Epithelial cell of esophagus (primary cell): ENCODE results near the gene NARS2.

ENCODE experiments used
- DNase-seq: peaks from one replicate; pipeline ENCODE4 v3.0.0; 2010; ENCODE audit warnings: low read depth
- H3K4me3 ChIP-seq: 2 replicates; pipeline ENCODE4 v1.5.1; 2011; ENCODE audit warnings: mild to moderate bottlenecking, low read length, control low read depth
- TF ChIP-seq, protein P1 (sequence below): IDR thresholded peaks from 2 replicates; pipeline ENCODE4 v1.5.1; 2011; ENCODE audit warnings: low read depth, mild to moderate bottlenecking, low read length, control low read depth, inconsistent platforms; ENCODE audit not compliant: insufficient read depth; ENCODE audit errors: missing control alignments

The NARS2 gene

DNA sequence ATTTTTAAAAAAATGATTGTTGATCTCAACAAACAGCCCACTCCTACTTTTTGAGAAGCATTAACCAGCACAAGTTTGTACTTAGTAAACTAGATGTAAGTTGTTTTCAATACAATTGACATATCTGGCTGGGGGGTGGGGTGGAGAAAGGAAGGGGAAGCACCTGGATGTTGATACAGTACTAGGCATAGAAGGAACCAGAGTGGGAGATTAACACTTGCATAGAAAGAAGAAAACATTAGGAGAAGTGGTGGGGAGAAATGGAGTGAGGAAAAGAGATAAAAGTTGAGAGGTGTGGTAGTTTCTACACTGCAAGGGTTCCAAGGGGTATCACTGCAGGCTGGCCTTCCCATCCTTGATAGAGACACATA is 146.4 kb downstream of the NARS2 start:
- H3K4me3 ChIP-seq: no peak overlapping the region
- TF ChIP-seq, protein P1, sequence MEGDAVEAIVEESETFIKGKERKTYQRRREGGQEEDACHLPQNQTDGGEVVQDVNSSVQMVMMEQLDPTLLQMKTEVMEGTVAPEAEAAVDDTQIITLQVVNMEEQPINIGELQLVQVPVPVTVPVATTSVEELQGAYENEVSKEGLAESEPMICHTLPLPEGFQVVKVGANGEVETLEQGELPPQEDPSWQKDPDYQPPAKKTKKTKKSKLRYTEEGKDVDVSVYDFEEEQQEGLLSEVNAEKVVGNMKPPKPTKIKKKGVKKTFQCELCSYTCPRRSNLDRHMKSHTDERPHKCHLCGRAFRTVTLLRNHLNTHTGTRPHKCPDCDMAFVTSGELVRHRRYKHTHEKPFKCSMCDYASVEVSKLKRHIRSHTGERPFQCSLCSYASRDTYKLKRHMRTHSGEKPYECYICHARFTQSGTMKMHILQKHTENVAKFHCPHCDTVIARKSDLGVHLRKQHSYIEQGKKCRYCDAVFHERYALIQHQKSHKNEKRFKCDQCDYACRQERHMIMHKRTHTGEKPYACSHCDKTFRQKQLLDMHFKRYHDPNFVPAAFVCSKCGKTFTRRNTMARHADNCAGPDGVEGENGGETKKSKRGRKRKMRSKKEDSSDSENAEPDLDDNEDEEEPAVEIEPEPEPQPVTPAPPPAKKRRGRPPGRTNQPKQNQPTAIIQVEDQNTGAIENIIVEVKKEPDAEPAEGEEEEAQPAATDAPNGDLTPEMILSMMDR: no peak
- DNase-seq: no peak

DNA sequence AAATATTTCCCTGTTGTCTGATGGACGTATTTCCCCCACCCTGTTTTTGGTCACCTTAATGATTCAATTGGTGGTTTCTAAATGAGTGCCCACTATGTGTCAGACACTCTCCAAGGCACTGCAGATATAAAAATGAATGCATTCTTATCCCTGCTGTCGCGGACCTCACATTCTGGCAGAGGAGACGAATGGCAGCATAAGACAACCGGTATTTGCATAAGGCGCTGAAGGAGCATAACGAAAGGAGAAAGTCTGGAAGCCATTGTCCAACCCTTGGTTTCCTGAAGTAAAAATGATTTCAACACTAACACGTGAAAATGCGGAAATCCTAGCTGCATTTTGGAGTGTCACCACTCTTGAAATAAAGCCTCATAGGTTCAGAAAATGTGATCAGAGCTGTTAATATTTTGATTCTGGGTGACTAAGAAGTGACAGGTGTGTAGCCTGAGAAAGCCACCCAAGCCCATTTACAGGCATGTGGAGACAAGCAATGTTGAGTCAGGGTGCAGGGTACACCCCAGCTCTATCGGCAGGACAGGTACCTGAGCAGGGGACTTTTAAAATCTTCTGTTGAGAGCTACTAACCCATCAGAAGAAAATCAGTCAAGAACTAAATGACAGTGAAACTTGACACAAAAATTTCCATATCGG is 146.9 kb downstream of the NARS2 start:
- DNase-seq: peak; percentile 82
- TF ChIP-seq, protein P1: no peak
- H3K4me3 ChIP-seq: no peak overlapping the region

DNA sequence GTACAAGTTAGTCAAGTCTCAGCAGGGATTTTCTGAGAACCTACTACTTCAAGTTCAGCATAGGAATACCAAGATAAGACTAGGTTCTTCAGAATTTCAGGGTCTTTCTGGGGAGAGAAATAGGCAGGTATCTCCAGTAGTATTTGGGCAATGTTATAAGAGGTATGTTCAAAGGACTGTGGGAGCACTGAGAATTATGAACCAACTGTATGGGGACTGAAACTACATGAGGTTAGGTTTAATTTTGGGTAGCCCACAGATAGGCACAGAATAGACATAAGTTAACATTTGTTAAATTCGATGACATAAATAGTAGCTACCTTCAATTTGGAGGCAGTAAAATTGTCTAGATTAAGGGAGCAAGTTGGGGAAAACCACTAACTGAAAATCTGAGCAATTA is 147.8 kb downstream of the NARS2 start:
- TF ChIP-seq, protein P1: no peak
- no peak for DNase-seq
- H3K4me3 ChIP-seq: no peak overlapping the region

DNA sequence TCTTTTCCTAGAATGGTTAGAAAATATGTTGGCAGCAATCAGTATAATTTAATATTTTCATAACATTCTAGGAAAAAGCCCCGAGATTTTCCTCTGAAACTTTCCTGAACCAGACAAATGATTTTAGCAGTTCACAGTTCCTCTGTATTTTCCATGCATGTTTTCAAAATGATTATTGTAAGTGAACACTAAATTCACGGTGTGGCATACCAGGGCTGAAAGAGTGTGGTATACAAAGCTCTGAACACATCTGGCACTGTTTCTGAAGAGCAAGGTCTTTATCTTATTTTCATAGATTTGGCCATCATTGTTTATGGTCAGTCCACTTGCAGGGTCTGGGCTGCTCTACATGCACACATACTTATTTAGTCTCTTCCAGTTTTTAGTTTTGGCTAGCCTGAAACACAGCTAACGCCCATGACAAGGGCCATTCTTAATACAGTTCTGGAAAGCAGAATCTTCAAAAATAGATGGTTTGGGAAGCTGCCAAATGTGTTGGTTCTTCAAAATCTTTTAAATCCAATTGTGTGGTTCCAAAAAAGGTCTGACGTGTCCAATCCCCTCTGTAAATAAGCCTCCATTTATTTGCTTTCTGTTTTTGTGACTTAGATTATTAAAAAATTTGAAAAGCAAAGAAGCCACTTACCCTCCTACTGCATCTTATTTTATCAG is 149.1 kb downstream of the NARS2 start:
- DNase-seq: no peak
- no peak overlapping the region for H3K4me3 ChIP-seq
- TF ChIP-seq, protein P1: no peak

DNA sequence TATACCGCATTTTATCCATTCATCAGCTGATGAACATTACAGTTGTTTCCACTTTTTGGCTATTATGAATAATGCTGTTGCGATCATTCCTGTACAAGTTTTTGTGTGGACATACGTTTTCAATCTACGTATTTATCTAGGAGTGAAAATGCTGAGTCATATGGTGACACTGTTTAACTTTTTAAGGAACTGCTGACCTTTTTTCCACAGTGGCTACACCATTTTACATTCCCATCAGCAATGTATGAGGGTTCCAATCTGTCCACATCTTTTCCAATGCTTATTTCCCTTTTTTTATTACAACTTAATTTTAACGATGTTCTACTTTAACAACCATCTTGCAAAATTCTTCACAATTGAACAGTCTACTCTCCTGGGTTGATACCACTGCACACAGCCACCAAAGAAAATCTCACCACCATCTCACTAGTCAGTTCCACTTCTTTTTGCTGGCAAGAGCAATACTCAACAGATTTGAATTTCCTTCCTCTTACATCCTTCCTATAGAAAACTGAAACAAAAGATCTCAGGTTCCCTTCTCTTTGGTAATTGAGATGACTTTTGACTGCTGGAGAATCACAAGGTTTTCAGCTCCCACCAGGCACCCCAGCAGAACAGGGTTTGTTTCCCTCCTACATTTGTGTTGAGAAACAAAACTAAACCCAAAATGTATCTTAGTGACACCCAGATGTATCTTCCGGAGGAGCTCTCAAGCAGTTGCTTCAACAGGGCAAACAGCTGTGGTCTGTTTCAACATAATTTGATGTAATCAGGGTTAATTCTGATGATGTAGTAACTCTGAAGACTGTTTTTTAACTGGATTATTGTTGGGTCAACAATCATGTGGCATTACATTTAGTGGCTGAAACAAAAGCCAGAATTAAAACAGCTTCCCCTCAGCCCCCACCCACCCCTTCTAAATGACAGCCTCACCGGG is 150.1 kb downstream of the NARS2 start:
- DNase-seq: no peak
- H3K4me3 ChIP-seq: no peak overlapping the region
- TF ChIP-seq, protein P1: no peak

DNA sequence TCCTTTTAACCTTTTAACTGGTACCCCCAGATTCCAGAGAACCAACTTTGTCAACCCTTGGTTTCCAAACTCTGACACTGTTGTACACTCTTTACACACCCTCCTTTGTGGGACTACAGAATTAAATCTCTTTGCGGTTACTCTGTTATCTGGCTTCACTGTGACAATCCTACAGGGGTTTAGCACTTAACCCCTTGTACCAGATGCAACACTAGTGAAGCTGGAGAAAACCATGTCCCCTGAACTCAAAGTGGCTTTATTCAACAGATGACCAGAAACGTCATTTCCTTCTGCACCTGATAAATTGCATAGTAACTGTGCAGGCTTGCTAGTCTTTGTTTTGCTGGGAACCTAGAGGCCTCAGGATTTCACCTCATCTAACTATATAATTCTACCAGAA is 151.4 kb downstream of the NARS2 start:
- DNase-seq: no peak
- no peak overlapping the region for H3K4me3 ChIP-seq
- TF ChIP-seq, protein P1: no peak
